Endothelial cell (in vitro differentiated cells): Measurements from ENCODE around the gene GLT8D2. TPM values are rescaled to one million over a fixed set of nuclear protein-coding genes. Genes with fewer than 3 reads are reported as not detected.

ENCODE experiments used
- DNase-seq: peaks from one replicate; pipeline ENCODE4 v3.0.0; 2021; ENCODE audit warnings: low spot score
- H3K27ac Mint-ChIP-seq: one replicate; pipeline ENCODE4 v1.8.0; 2021; ENCODE audit warnings: mixed read lengths, inconsistent platforms; ENCODE audit not compliant: unreplicated experiment
- H3K27me3 Mint-ChIP-seq: one replicate; pipeline ENCODE4 v1.8.0; 2021; ENCODE audit warnings: mild to moderate bottlenecking, moderate library complexity, mixed read lengths, inconsistent platforms; ENCODE audit not compliant: unreplicated experiment
- H3K36me3 Mint-ChIP-seq: one replicate; pipeline ENCODE4 v1.8.0; 2021; ENCODE audit warnings: mild to moderate bottlenecking, low read depth, mixed read lengths, inconsistent platforms; ENCODE audit not compliant: unreplicated experiment
- H3K4me1 Mint-ChIP-seq: one replicate; pipeline ENCODE4 v1.8.0; 2021; ENCODE audit warnings: mild to moderate bottlenecking, mixed read lengths, inconsistent platforms; ENCODE audit not compliant: unreplicated experiment
- H3K4me3 Mint-ChIP-seq: one replicate; pipeline ENCODE4 v1.8.0; 2021; ENCODE audit warnings: mild to moderate bottlenecking, mixed read lengths, inconsistent platforms; ENCODE audit not compliant: unreplicated experiment
- H3K9me3 Mint-ChIP-seq: one replicate; pipeline ENCODE4 v1.8.0; 2021; ENCODE audit warnings: mixed read lengths, inconsistent platforms; ENCODE audit not compliant: unreplicated experiment
- CTCF ChIP-seq: fragments of 200-600 bp; sonication (generic); IDR thresholded peaks from one replicate; pipeline ENCODE4 v1.5.0; 2021; ENCODE audit warnings: antibody characterized with exemption; ENCODE audit not compliant: unreplicated experiment
- total RNA-seq: library from RNA; stranded (reverse); fragmentation: NEBNext Ultra II Directional; extraction: Animal tissue kit (Norgen Biotek cat#: 25700); gene quantifications from one replicate; pipeline ENCODE4 v1.2.1, GENCODE V29; 2021; ENCODE audit not compliant: unreplicated experiment

Gene GLT8D2
- total RNA-seq, 1 donor from 2014 or later: 3.8 TPM

GRCh38 chr12:103964805-103965204 lies 85.2 kb downstream of the GLT8D2 start:
- Mint-ChIP-seq H3K36me3 (peaks cover 5% of the 10 kb centered on the region), H3K4me3 (peak overlapping the region; percentile 99), H3K27ac (peak overlapping the region; percentile 96), H3K9me3 (no peaks in the 10 kb centered on the region), H3K4me1 (peaks cover 29% of the 10 kb centered on the region), H3K27me3 (peaks cover 3% of the 10 kb centered on the region)
- no peak for TF ChIP-seq CTCF
- DNase-seq: no peak

GRCh38 chr12:103962493-103962892 lies 87.5 kb downstream of the GLT8D2 start:
- Mint-ChIP-seq H3K9me3 (no peaks in the 10 kb centered on the region), H3K27ac (no peak overlapping the region), H3K4me1 (peaks cover 30% of the 10 kb centered on the region), H3K27me3 (peaks cover 6% of the 10 kb centered on the region), H3K36me3 (peaks cover 5% of the 10 kb centered on the region), H3K4me3 (no peak overlapping the region)
- DNase-seq: no peak
- TF ChIP-seq CTCF: no peak

GRCh38 chr12:103960616-103961227 lies 89.3 kb downstream of the GLT8D2 start:
- no peak for TF ChIP-seq CTCF
- Mint-ChIP-seq H3K27ac (no peak overlapping the region), H3K9me3 (no peaks in the 10 kb centered on the region), H3K27me3 (peaks cover 5% of the 10 kb centered on the region), H3K36me3 (peaks cover 10% of the 10 kb centered on the region), H3K4me3 (no peak overlapping the region), H3K4me1 (peaks cover 26% of the 10 kb centered on the region)
- DNase-seq: no peak

- no peak for DNase-seq
- H3K27me3 Mint-ChIP-seq: peaks cover 10% of the 10 kb centered on the region
- no peak overlapping the region for H3K27ac Mint-ChIP-seq
- H3K9me3 Mint-ChIP-seq: no peaks in the 10 kb centered on the region
- peaks cover 18% of the 10 kb centered on the region for H3K4me1 Mint-ChIP-seq
- TF ChIP-seq CTCF: no peak
- no peak overlapping the region for H3K4me3 Mint-ChIP-seq
- H3K36me3 Mint-ChIP-seq: peaks cover 8% of the 10 kb centered on the region
Observed at GRCh38 chr12:103958621-103959020, 91.4 kb downstream of the GLT8D2 start.

- Mint-ChIP-seq H3K36me3 (peaks cover 12% of the 10 kb centered on the region), H3K4me3 (peak overlapping the region; percentile 94), H3K27me3 (peaks cover 10% of the 10 kb centered on the region), H3K9me3 (no peaks in the 10 kb centered on the region), H3K27ac (peak overlapping the region; percentile 95), H3K4me1 (peaks cover 16% of the 10 kb centered on the region)
- no peak for DNase-seq
- no peak for TF ChIP-seq CTCF
Observed at GRCh38 chr12:103957865-103958388, 92.1 kb downstream of the GLT8D2 start.
